GM18498 (cell line): ENCODE data around the gene GOLGA8J.
"Not testable (repeated sequence)": the region's sequence is repeated elsewhere in the genome, so short reads cannot be mapped to it uniquely, and the experiment has no call there.

Experiments used
- ATAC-seq: cut with Tn5 transposase; IDR thresholded peaks from one replicate; pipeline ENCODE4 v1.9.1; 2021; ENCODE audit warnings: mild to moderate bottlenecking, moderate library complexity; ENCODE audit not compliant: unreplicated experiment

GOLGA8J gene

GRCh38 chr15:30082655-30083054 is at the start of gene GOLGA8J:
GOLGA8J (plus strand) TSS chr15:30082955; CDS start chr15:30083053, 98 bp downstream.
- not testable (repeated sequence) for ATAC-seq

GRCh38 chr15:30033211-30033610 is 49.5 kb upstream of the GOLGA8J start:
- ATAC-seq = no peak

GRCh38 chr15:30033763-30034162 is 49.0 kb upstream of the GOLGA8J start:
- no peak for ATAC-seq

- ATAC-seq = no peak
These were observed 46.6 kb upstream of the GOLGA8J start for GRCh38 chr15:30036036-30036703.

- ATAC-seq = no peak
These were observed 43.9 kb upstream of the GOLGA8J start for GRCh38 chr15:30038667-30039523.

GRCh38 chr15:30041868-30042267 is 40.9 kb upstream of the GOLGA8J start:
- ATAC-seq = no peak

- ATAC-seq = no peak
These were observed 40.2 kb upstream of the GOLGA8J start for GRCh38 chr15:30042556-30042955.

- no peak for ATAC-seq
These were observed 39.5 kb upstream of the GOLGA8J start for GRCh38 chr15:30043211-30043655.

GRCh38 chr15:30044377-30044776 is 38.4 kb upstream of the GOLGA8J start:
- ATAC-seq = no peak

GRCh38 chr15:30044826-30045225 is 37.9 kb upstream of the GOLGA8J start:
- ATAC-seq = not testable (repeated sequence)

GRCh38 chr15:30045248-30046041 is 37.3 kb upstream of the GOLGA8J start:
- not testable (repeated sequence) for ATAC-seq

GRCh38 chr15:30046430-30046829 is 36.3 kb upstream of the GOLGA8J start:
- no peak for ATAC-seq

GRCh38 chr15:30055604-30056003 is 27.2 kb upstream of the GOLGA8J start:
- ATAC-seq = no peak

GRCh38 chr15:30056166-30056565 is 26.6 kb upstream of the GOLGA8J start:
- ATAC-seq = no peak

GRCh38 chr15:30059771-30060170 is 23.0 kb upstream of the GOLGA8J start:
- no peak for ATAC-seq

- no peak for ATAC-seq
These were observed 19.9 kb upstream of the GOLGA8J start for GRCh38 chr15:30062881-30063280.

- no peak for ATAC-seq
These were observed 18.8 kb upstream of the GOLGA8J start for GRCh38 chr15:30063835-30064546.

GRCh38 chr15:30065025-30065801 is 17.5 kb upstream of the GOLGA8J start:
- ATAC-seq = no peak

- no peak for ATAC-seq
These were observed 14.4 kb upstream of the GOLGA8J start for GRCh38 chr15:30068326-30068725.

- ATAC-seq = no peak
These were observed 10.1 kb upstream of the GOLGA8J start for GRCh38 chr15:30072630-30073029.
